PC-3 (cell line): Measurements from ENCODE around the gene NCS1.

ENCODE experiments used
- EZH2 ChIP-seq: fragments of 300-600 bp; sonication (generic); IDR thresholded peaks from one replicate; pipeline ENCODE4 v1.6.1; 2017; ENCODE audit warnings: antibody characterized with exemption, mild to moderate bottlenecking, low read length; ENCODE audit not compliant: unreplicated experiment
- EZH2phosphoT487 ChIP-seq: fragments of 300-600 bp; sonication (generic); IDR thresholded peaks from 2 replicates; pipeline ENCODE4 v1.6.1; 2018; ENCODE audit warnings: mild to moderate bottlenecking, antibody characterized with exemption, low read length, borderline replicate concordance
- TF ChIP-seq, protein P1 (sequence below): fragments of 300-600 bp; sonication (generic); conservative IDR thresholded peaks from 2 replicates; pipeline ENCODE4 v1.5.1; 2017; ENCODE audit warnings: antibody characterized with exemption, low read depth, mild to moderate bottlenecking, low read length

DNA sequence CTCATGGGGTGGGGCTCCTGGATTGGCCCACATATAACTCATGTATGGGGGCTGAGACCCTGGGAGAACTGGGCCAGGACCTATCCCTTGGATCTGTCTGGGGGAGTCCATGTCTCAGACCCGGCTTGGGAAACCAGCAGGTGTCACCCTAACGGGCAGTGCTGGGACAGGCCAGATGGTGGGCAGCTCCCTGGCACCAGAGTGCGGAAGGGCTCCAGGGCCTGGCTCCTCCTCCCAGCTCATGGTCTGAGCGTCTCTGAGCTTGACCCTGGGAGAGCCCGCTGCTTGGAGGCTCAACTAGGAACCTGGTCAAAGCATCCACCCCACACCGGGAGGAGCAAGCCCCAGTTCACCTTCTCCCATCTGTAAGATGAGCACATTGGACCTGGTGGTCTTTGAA is 15.5 kb upstream of the NCS1 start:
- TF ChIP-seq, protein P1, sequence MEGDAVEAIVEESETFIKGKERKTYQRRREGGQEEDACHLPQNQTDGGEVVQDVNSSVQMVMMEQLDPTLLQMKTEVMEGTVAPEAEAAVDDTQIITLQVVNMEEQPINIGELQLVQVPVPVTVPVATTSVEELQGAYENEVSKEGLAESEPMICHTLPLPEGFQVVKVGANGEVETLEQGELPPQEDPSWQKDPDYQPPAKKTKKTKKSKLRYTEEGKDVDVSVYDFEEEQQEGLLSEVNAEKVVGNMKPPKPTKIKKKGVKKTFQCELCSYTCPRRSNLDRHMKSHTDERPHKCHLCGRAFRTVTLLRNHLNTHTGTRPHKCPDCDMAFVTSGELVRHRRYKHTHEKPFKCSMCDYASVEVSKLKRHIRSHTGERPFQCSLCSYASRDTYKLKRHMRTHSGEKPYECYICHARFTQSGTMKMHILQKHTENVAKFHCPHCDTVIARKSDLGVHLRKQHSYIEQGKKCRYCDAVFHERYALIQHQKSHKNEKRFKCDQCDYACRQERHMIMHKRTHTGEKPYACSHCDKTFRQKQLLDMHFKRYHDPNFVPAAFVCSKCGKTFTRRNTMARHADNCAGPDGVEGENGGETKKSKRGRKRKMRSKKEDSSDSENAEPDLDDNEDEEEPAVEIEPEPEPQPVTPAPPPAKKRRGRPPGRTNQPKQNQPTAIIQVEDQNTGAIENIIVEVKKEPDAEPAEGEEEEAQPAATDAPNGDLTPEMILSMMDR, result no peak; the same call in 1 of the 2 replicates
- TF ChIP-seq EZH2phosphoT487 (no peak), EZH2 (no peak)
